Measurements from ENCODE around the gene CPLANE2. TPM values are rescaled to one million over a fixed set of nuclear protein-coding genes. Genes with fewer than 3 reads are reported as not detected.
A peak's percentile ranks its signal among the peaks of the same experiment; 100 is the strongest.
"Not testable (repeated sequence)": the region's sequence is repeated elsewhere in the genome, so short reads cannot be mapped to it uniquely, and the experiment has no call there.

Gene CPLANE2
- total RNA-seq, 2 donors from 2014 or later: 6.5 to 15.2 TPM

DNA sequence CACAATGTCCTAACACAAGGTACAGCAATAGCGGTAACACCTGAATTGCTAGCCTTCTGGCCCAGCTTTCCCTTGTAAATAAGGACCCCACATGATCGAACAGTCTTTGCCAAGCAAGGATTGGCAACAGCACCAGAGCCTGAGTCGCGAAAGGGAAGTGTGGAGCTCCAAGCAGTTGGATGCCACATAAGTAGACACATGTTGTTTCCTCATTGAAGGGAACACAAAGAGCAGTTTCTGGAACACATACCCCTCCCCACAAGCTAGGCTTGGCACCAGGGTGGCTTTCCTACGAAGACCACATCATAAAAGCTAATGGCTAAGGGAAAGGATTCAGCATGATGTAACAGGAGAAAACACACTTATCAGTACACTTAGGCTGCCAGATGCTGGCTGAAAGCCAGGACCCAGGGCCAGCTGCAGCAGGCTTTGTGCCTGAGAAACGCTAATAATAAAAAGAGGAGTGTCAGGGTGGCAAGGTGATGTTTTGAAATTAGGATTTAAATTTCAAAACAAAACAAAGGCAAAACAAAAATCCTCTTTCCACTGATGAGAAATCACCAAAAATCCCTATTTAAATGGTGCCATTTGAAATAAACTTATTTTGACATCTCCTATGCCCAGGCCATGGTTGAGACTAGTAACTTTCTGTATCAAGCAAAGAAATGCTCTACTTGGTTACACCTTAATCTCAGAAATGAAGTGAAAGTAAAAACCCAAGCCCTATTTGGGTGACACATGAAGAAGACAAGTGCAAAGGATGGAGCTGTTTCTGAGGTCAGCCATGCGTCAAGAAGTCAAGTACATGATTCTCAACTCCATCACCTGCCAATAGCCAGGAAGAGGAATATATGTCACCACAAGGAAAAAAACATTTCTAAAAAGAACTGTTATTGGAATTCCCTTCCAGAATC lies 11.9 kb upstream of the CPLANE2 start:
- intact Hi-C loops (cut with DNase I): no loop called here
- Histone ChIP-seq H3K27me3 (no peaks in the 10 kb centered on the region), H3K9me3 (no peaks in the 10 kb centered on the region), H3K36me3 (no peaks in the 10 kb centered on the region), H3K4me1 (peaks cover 25% of the 10 kb centered on the region), H3K9ac (ENCODE audit: low read depth in 2 of 2, low read length in 2 of 2) (no peak overlapping the region), H3K27ac (peak overlapping the region; percentile 26), H3K4me3 (no peak overlapping the region)
- DNase-seq: peak; percentile 81
- TF ChIP-seq CTCF (IDR thresholded peaks at IDR 0.05): no peak

GRCh38 chr1:16248007-16248436 lies 11.0 kb upstream of the CPLANE2 start:
- intact Hi-C loops (cut with DNase I): no loop called here
- no peaks in the 10 kb centered on the region for H3K27me3 ChIP-seq
- no peaks in the 10 kb centered on the region for H3K9me3 ChIP-seq
- H3K27ac ChIP-seq: peak overlapping the region; percentile 26
- no peak overlapping the region for H3K9ac ChIP-seq (ENCODE audit: low read depth in 2 of 2, low read length in 2 of 2)
- no peak for TF ChIP-seq CTCF (IDR thresholded peaks at IDR 0.05)
- H3K36me3 ChIP-seq: no peaks in the 10 kb centered on the region
- H3K4me1 ChIP-seq: peaks cover 25% of the 10 kb centered on the region
- no peak overlapping the region for H3K4me3 ChIP-seq
- no peak for DNase-seq

- intact Hi-C loops (cut with DNase I): no loop called here
- Histone ChIP-seq H3K9me3 (no peaks in the 10 kb centered on the region), H3K9ac (ENCODE audit: low read depth in 2 of 2, low read length in 2 of 2) (no peak overlapping the region), H3K36me3 (no peaks in the 10 kb centered on the region), H3K4me1 (peaks cover 25% of the 10 kb centered on the region), H3K27me3 (no peaks in the 10 kb centered on the region), H3K4me3 (no peak overlapping the region), H3K27ac (no peak overlapping the region)
- TF ChIP-seq CTCF (IDR thresholded peaks at IDR 0.05): no peak
- DNase-seq: no peak
Observed at GRCh38 chr1:16247441-16247840, 10.5 kb upstream of the CPLANE2 start.

GRCh38 chr1:16246961-16247360 lies 10.0 kb upstream of the CPLANE2 start:
- Histone ChIP-seq H3K36me3 (no peaks in the 10 kb centered on the region), H3K27me3 (no peaks in the 10 kb centered on the region), H3K9me3 (no peaks in the 10 kb centered on the region), H3K27ac (no peak overlapping the region), H3K9ac (ENCODE audit: low read depth in 2 of 2, low read length in 2 of 2) (no peak overlapping the region), H3K4me3 (no peak overlapping the region), H3K4me1 (peaks cover 25% of the 10 kb centered on the region)
- no peak for TF ChIP-seq CTCF (IDR thresholded peaks at IDR 0.05)
- intact Hi-C loops (cut with DNase I): no loop called here
- DNase-seq: no peak

DNA sequence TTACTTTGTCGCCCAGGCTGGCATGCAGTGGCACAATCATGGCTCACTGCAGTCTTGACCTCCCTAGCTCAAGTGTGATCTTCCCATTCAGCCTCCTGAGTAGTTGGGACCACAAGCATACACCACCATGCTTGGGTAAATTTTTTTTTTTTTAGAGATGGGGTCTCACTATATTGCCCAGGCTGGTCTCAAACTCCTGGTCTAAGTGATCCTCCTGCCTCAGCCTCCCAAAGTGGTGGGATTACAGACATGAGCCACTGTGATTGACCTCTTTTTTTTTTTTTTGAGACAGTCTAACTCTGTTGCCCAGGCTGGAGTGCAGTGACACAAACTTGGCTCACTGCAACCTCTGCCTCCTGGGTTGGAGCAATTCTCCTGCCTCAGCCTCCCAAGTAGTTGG lies 9.3 kb upstream of the CPLANE2 start:
- intact Hi-C loops (cut with DNase I); H3K27ac ChIP-seq: not testable (repeated sequence)
- peaks cover 25% of the 10 kb centered on the region for H3K4me1 ChIP-seq

More for the DNA sequence above, 9.3 kb upstream of the CPLANE2 start:
- DNase-seq; H3K4me3 ChIP-seq; H3K27me3 ChIP-seq; H3K9ac ChIP-seq (ENCODE audit: low read depth in 2 of 2, low read length in 2 of 2); H3K36me3 ChIP-seq; H3K9me3 ChIP-seq: not testable (repeated sequence)
